HT1080 (cell line): ENCODE results near the gene RRP15. TPM values are rescaled to one million over a fixed set of nuclear protein-coding genes. Genes with fewer than 3 reads are reported as not detected.
A peak's percentile ranks its signal among the peaks of the same experiment; 100 is the strongest.
"Not testable (repeated sequence)": the region's sequence is repeated elsewhere in the genome, so short reads cannot be mapped to it uniquely, and the experiment has no call there.

ENCODE experiments used
- DNase-seq: peaks from one replicate; pipeline ENCODE4 v3.0.0-alpha.2; 2015; ENCODE audit warnings: low read depth
- total RNA-seq: library from RNA; depleted of rRNA; stranded (reverse); fragments of >200 nt; shearing (Covaris generic); gene quantifications from 2 replicates; pipeline ENCODE4 v1.2.3, GENCODE V29; 2014

The RRP15 gene
- total RNA-seq, 1 experiment from 2014 or later = 15.8 TPM

GRCh38 chr1:218294546-218294945 is 9.5 kb downstream of the RRP15 start:
- DNase-seq = peak; percentile 29

DNA sequence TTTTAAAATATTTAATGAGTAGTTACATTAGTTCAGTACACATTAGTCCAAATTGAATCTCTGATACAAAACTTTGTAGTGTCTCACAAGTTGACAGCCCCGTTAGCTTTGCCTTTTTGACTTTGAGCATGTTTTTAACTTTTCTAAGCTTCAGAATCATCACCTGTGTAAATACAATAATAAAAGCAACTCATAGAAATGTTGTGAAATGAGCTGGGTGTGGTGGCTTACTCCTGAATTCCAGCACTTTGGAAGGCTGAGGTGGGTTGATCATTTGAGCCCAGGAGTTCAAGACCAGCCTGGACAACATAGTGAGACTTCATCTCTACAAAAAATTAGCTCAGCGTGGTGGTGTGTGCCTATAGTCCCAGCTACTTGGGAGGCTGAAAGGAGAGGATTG is 11.1 kb downstream of the RRP15 start:
- DNase-seq = no peak

GRCh38 chr1:218297461-218297860 is 12.4 kb downstream of the RRP15 start:
- no peak for DNase-seq

DNA sequence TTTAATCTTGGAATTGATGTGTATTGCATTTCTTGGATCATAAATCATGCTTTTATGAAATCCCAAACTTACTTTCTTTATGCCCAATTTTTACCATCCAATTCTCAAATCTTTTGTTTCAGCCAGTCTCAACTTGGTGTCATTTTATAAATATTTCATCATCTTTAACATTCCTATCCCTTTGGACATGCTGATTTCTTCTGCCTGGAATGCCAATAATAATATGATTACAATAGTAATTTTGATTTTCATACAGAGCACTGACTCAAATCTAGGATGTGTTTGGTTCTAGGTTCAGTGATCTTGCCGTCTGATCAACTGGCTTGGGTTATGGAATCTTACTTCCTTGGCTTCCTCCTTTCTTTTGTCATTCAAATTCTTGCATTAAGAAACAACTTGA is 12.8 kb downstream of the RRP15 start:
- DNase-seq = no peak

- DNase-seq = no peak
These were observed 13.3 kb downstream of the RRP15 start for GRCh38 chr1:218298398-218298797.

GRCh38 chr1:218299416-218299815 is 14.3 kb downstream of the RRP15 start:
- peak; percentile 28 for DNase-seq

DNA sequence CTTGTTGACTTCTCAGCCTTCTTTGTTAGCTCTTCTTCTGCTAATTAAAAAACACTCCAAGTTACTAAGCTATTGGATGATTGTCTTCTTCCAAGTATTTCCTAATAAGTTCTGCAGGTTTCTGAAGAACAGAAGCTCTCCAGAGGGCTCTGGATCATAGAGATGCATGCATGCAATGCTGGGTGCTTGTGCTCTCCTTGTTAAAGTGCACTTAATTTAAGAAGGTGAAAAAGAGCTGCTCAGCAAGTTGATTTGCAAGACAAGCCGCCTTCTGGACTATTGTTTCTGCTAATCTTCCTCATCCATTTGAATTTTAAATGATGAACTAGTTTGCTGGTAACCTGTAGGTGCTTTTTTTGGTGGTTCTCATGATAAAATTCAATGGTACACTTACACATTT is 16.1 kb downstream of the RRP15 start:
- DNase-seq = no peak

GRCh38 chr1:218302155-218302554 is 17.1 kb downstream of the RRP15 start:
- DNase-seq = no peak

DNA sequence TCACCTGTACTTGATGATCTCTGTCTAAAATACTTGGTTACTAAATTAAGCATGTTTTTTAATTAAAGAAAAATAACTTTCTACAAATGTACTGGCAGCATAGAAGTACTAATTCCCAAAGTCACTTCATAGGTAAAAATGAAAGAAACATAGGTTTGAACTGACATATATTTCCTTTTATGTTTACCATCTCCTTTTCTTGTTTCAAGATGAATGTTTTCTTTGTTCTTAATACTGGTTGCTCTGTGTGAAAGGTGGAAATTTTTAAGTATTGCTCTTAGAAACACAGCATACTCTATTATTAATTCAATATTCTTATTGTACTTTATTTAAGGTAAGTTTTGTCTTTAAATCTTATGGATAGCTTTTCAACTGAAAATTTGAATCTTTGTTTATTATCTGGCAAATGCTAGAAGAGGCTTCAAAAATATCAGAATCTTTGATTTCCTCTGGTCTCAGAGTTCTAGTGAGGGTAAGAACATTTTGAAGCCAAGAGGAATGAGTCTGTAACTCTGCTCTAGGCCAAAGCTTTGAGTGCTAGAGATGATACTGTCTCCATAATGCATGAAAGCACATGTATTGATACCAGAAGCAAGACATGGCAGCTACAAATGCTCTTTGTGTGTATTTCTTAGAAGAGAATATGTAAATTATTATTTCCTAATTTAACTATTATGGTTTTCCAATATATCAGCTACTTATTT is 18.2 kb downstream of the RRP15 start:
- no peak for DNase-seq

DNA sequence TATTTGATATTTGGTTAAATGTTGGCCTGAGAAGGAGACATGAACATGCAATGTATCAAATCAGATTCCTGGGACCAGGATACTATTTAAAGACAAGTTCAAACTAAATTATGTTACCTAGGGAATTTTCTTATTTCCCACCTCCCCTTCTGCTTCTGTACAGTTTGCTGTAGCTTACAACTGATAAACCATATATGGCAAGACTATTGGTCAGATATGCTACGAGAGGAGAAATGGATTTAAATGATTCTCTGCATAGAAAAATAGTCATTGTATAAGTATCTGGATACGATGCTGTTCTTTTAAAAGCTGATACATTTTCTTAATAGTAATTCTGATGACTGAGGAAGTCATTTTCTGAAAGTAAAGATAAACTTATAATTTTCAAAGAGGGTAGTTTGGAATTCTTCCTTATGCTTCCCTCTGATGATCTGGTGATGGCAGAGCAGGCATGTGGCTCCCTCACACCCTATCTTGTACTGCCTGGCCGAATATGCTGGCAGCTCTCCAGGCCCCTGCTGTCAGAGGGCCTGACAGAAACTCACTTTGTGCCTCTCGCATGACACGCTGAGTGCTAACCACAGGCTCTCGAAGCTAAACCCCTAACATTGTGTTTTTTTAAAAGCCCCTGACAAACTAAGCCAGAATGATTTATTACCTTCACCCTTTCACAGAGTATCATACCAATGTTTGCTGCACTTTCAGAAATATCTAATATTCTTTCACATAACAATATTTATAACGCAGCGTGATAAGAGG is 19.4 kb downstream of the RRP15 start:
- DNase-seq = peak; percentile 43

DNA sequence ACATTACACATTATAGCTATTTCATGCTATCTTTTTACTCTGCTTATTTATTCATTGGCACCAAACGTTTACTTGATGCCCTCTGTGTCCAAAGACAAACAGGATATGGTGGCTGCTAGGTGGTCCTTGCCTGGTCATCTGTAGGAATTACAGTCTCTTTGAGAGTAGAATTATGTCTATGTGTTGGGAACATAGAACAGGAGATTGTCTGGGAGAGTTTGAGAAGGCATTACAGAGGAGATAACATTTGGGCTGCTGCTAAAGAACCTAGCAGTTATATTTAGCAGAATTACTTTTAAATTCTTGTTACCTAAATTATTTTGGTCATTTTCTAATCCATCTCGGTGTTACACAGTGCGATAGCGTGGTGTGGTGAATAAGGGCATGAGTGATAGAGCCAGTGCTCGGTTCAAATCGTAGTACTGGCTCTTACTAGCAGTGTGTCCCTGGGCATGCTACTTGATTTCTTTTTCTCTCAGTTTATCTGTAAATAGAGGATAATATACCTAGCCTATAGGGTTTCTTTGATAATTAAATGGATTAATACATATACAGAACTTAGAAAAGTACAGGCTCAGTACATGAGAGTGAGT is 20.5 kb downstream of the RRP15 start:
- no peak for DNase-seq

DNA sequence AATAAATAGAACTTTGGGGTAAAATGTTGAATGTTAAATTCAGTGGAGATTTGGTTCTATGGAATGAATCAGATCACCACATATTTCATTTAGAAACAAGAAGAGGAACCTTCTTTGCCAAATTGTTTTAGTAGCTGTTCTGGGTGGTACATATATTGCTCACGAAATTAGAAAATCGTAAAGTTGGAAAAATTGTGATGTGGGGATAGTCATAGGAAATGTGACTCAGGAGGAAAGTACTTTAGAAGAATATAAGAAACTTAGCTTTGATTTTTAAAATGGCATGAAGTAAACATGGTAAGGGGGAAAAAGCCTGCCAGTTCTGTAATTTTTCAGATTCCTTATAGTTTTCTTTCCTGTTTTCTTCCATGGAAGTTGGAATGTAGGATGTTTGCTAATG is 27.4 kb downstream of the RRP15 start:
- DNase-seq = peak; percentile 15

GRCh38 chr1:218314316-218314715 is 29.2 kb downstream of the RRP15 start:
- DNase-seq = no peak

DNA sequence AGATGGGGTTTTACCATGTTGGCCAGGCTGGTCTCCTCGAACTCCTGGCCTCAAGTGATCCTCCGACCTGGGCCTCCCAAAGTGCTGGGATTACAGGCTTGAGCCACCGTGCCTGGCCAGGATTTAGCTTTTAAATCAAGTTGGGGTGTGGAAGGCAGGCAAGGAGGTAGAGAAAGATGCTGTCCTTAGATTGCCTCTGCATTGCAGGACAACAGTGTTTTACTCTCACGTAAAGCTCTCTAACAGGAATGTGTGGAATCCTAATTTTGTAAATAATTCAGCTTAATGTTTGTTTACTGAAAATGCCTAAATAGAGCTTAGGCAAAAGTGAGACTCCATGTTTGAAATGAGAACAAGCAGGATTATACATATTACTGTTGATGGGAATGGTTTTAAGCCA is 30.5 kb downstream of the RRP15 start:
- DNase-seq = no peak

DNA sequence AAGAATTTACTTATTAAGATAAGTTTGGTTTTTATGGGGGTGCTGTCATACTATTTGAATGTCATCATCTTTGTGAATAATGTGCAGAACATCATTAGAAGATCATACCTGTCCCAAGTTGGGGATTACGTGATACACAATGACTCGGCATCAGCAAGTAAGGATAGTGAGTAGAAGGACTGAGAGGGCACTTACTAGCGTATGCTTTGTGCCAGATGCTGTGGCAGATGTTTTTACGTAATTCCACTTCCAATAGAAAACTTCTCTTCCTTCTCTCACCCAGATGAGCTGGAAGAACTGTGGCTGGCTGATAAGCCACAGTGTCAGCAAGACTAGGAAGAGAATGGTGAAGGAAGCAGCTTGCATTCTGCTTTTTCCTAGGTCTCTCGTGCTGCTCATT is 32.0 kb downstream of the RRP15 start:
- no peak for DNase-seq

DNA sequence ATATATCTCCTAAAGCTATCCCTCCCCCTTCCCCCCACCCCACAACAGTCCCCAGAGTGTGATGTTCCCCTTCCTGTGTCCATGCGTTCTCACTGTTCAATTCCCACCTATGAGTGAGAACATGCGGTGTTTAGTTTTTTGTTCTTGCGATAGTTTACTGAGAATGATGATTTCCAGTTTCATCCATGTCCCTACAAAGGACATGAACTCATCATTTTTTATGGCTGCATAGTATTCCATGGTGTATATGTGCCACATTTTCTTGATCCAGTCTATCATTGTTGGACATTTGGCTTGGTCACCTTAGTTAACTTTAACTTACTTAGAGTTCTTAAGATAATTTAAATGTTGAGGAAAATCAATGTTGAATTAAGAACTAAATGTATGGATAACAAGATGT is 35.1 kb downstream of the RRP15 start:
- not testable (repeated sequence) for DNase-seq

DNA sequence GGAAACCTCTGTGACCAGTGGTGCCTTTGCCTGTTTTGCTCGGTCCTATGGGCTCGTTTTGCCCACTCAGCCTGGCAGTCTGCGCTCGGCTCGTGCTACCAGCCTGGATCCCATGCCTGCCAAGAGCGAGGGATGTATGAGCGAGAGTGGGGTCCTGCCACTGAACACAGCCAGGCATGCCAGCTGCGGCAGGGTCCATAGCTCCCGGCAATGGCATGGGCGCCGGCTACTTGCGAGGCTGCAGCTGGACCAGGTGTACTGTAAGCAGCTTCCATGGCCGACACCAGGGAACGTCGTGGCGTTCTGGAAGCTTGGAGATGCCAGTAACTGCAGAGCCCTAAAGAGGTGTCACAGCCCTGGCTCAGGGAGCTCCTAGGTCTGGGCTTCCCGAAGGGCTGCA is 37.7 kb downstream of the RRP15 start:
- no peak for DNase-seq

GRCh38 chr1:218323568-218324225 is 38.6 kb downstream of the RRP15 start:
- no peak for DNase-seq

GRCh38 chr1:218324226-218324580 is 39.1 kb downstream of the RRP15 start:
- no peak for DNase-seq

GRCh38 chr1:218328769-218329168 is 43.7 kb downstream of the RRP15 start:
- no peak for DNase-seq

GRCh38 chr1:218330043-218330623 is 45.0 kb downstream of the RRP15 start:
- peak; percentile 39 for DNase-seq

DNA sequence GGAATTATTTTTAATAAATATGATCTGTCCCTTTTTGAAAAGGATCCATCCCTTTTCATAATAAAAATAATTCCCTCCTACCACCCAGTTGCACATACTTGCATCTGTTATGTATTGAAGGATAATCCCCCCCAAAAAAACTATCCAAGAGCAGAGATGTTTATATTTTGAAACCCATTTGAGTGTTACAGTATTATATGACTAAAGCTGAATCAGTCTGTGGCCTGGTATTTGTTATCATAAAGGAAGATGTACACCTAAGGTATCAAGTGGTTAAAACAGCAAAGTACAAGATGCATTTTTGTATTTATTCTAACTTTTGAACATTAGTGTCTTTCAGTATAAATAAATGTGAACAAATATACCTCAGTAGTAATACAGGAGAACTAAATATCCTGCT is 47.3 kb downstream of the RRP15 start:
- DNase-seq = no peak
